HCT116 (cell line): ENCODE measurements around the gene IRX1. TPM values are rescaled to one million over a fixed set of nuclear protein-coding genes. Genes with fewer than 3 reads are reported as not detected.

Experiments
- ATAC-seq: fragments of 200-7000 bp; cut with Tn5 transposase; 2 replicates; pipeline ENCODE4 v1.9.1; 2020; ENCODE audit warnings: mild to moderate bottlenecking, moderate library complexity
- BruUV-seq: library from RNA; stranded (reverse); fragments of 400-500 nt; replicated peaks from 2 replicates; lab custom pipeline; 2021; lab: Mats Ljungman, UMichigan
- CTCF ChIA-PET: fragments of 300-600 bp; sonication (Branson Sonifier 250); formaldehyde crosslinking; loops from one replicate; lab custom pipeline; 2021; ENCODE audit warnings: antibody characterized with exemption; lab: Charles Lee
- POLR2A ChIA-PET: fragments of 300-600, 350-600 bp; sonication (Branson Sonifier 250); formaldehyde crosslinking; loops from one replicate; lab custom pipeline; 2021; ENCODE audit warnings: antibody characterized with exemption; lab: Charles Lee
- RAD21 ChIA-PET, 2 experiments: fragments of 300-600 bp; sonication (Branson Sonifier 250); formaldehyde crosslinking; loops; one replicate each; lab custom pipeline; 2023; ENCODE audit warnings: low total read pairs in 2 of 2; ENCODE audit not compliant: uncharacterized antibody in 2 of 2, unreplicated experiment in 2 of 2, low non-redundant PET in 1 of 2; lab: Charles Lee
- DNase-seq: peaks from one replicate; pipeline ENCODE4 v3.0.0-alpha.2; 2010; ENCODE audit warnings: low read depth, low spot score
- H2AFZ ChIP-seq: fragments of 200-600 bp; shearing (Covaris generic), sonication (generic); 2 replicates; pipeline ENCODE4 v1.6.1; 2017; ENCODE audit warnings: low read depth, mixed run types, mixed read lengths, antibody characterized with exemption, low read length; ENCODE audit not compliant: poor library complexity, severe bottlenecking
- H3K27ac ChIP-seq: 2 replicates; pipeline ENCODE4 v1.5.1; 2012; ENCODE audit warnings: low read depth, low read length
- H3K27me3 ChIP-seq: fragments of 200-600 bp; sonication (generic); 2 replicates; pipeline ENCODE4 v1.6.1; 2016; ENCODE audit warnings: mixed run types, low read length, mixed read lengths; ENCODE audit not compliant: insufficient read depth
- H3K36me3 ChIP-seq, 2 experiments: fragments of 200-500 bp in 1 of 2; fragments of 200-600 bp in 1 of 2; sonication (Bioruptor generic) in 1 of 2; sonication (generic) in 1 of 2; 2 replicates each; pipeline versions ENCODE4 v1.5.1 to v1.6.1; 2014 to 2016; ENCODE audit warnings: low read length in 2 of 2, inconsistent platforms in 1 of 2, mixed read lengths in 1 of 2, mixed run types in 1 of 2; ENCODE audit not compliant: insufficient read depth in 2 of 2, control insufficient read depth in 1 of 2
- H3K4me1 ChIP-seq, 2 experiments: fragments of 200-600 bp in 1 of 2; sonication (generic) in 1 of 2; 2 replicates each; pipeline versions ENCODE4 v1.5.1 to v1.6.1; 2012 to 2017; ENCODE audit warnings: low read length in 2 of 2, inconsistent platforms in 1 of 2, mild to moderate bottlenecking in 1 of 2, mixed read lengths in 1 of 2, mixed run types in 1 of 2, moderate library complexity in 1 of 2; ENCODE audit not compliant: insufficient read depth in 2 of 2, control insufficient read depth in 1 of 2
- H3K4me2 ChIP-seq: fragments of 200-600 bp; sonication (generic); 2 replicates; pipeline ENCODE4 v1.6.1; 2017; ENCODE audit warnings: mixed run types, low read length, mixed read lengths
- H3K4me3 ChIP-seq, 2 experiments: fragments of 200-600 bp in 1 of 2; sonication (generic) in 1 of 2; replicated peaks in 1 of 2; 2 replicates each; pipeline ENCODE4 v1.5.1; 2011 to 2016; ENCODE audit warnings: low read length in 2 of 2, control low read depth in 1 of 2, low read depth in 1 of 2, mild to moderate bottlenecking in 1 of 2, mixed read lengths in 1 of 2, mixed run types in 1 of 2
- H3K79me2 ChIP-seq: fragments of 200-600 bp; sonication (generic); 2 replicates; pipeline ENCODE4 v1.6.1; 2017; ENCODE audit warnings: mild to moderate bottlenecking, mixed run types, low read length, moderate library complexity, mixed read lengths; ENCODE audit not compliant: insufficient read depth
- H3K9ac ChIP-seq: fragments of 200-600 bp; sonication (generic); 2 replicates; pipeline ENCODE4 v1.6.1; 2016; ENCODE audit warnings: low read length, mixed read lengths
- H3K9me2 ChIP-seq: fragments of 200-600 bp; sonication (generic), shearing (Covaris generic); 2 replicates; pipeline ENCODE4 v1.6.1; 2017; ENCODE audit warnings: mixed run types, mild to moderate bottlenecking, moderate library complexity; ENCODE audit not compliant: insufficient read depth
- H3K9me3 ChIP-seq, 2 experiments: fragments of 200-500 bp in 1 of 2; fragments of 200-600 bp in 1 of 2; sonication (Bioruptor generic) in 1 of 2; sonication (generic) in 1 of 2; 2 replicates each; pipeline ENCODE4 v1.6.1; 2014 to 2017; ENCODE audit warnings: low read length in 2 of 2, mixed read lengths in 2 of 2, inconsistent platforms in 1 of 2, low read depth in 1 of 2, mild to moderate bottlenecking in 1 of 2, mixed run types in 1 of 2, moderate library complexity in 1 of 2; ENCODE audit not compliant: control insufficient read depth in 1 of 2, insufficient read depth in 1 of 2
- H4K20me1 ChIP-seq: fragments of 200-600 bp; sonication (generic), shearing (Covaris generic); 2 replicates; pipeline ENCODE4 v1.6.1; 2017; ENCODE audit warnings: mixed run types, mild to moderate bottlenecking, moderate library complexity; ENCODE audit not compliant: insufficient read depth
- EZH2phosphoT487 ChIP-seq: fragments of 200-600 bp; IDR thresholded peaks from 2 replicates; pipeline ENCODE4 v1.6.1; 2018; ENCODE audit warnings: antibody characterized with exemption, borderline replicate concordance
- YY1 ChIP-seq: IDR thresholded peaks from 2 replicates; pipeline ENCODE4 v1.6.1; 2011; ENCODE audit warnings: low read length, low read depth, moderate library complexity, mild to moderate bottlenecking; ENCODE audit not compliant: insufficient replicate concordance; ENCODE audit errors: extremely low read depth
- ZBTB33 ChIP-seq: IDR thresholded peaks from 2 replicates; pipeline ENCODE4 v1.6.1; 2011; ENCODE audit warnings: mild to moderate bottlenecking, low read length, moderate library complexity; ENCODE audit not compliant: insufficient replicate concordance; ENCODE audit errors: extremely low read depth
- intact Hi-C: fragments of 100-400 bp; cut with micrococcal nuclease; formaldehyde crosslinking; loops from 2 replicates; pipeline ENCODE4 v1.10.0; 2022
- total RNA-seq: library from RNA; stranded (reverse); gene quantifications from one replicate; pipeline ENCODE4 v1.2.1, GENCODE V29; 2021; ENCODE audit not compliant: unreplicated experiment
- TF ChIP-seq, protein P1 (sequence below), 3 experiments: fragments of 200-600 bp in 1 of 3; sonication (generic) in 1 of 3; IDR thresholded peaks in 2 of 3; conservative IDR thresholded peaks in 1 of 3; 2 replicates each; pipeline ENCODE4 v1.5.1; 2012 to 2017; ENCODE audit warnings: low read depth in 2 of 3, low read length in 2 of 3, antibody characterized with exemption in 1 of 3, borderline replicate concordance in 1 of 3, control low read depth in 1 of 3, mild to moderate bottlenecking in 1 of 3, mixed read lengths in 1 of 3, mixed run types in 1 of 3, moderate library complexity in 1 of 3; ENCODE audit not compliant: insufficient read depth in 1 of 3

The IRX1 gene
- total RNA-seq, 1 experiment from 2014 or later = not detected

GRCh38 chr5:3605298-3606010 is 9.8 kb downstream of the IRX1 start:
- intact Hi-C loops = no loop called here
- Histone ChIP-seq H3K4me3 (no peak overlapping the region), H3K27ac (no peak overlapping the region), H3K9ac (no peak overlapping the region), H3K9me2 (no peaks in the 10 kb centered on the region), H3K4me2 (no peak overlapping the region), H3K36me3 (no peaks in the 10 kb centered on the region), H3K79me2 (no peaks in the 10 kb centered on the region), H2AFZ (no peak overlapping the region), H3K9me3 (peaks cover 7 to 25% of the 10 kb centered on the region in 2 experiments; a peak in 2 of 4 replicates), H4K20me1 (no peaks in the 10 kb centered on the region), H3K4me1 (no peaks in the 10 kb centered on the region), H3K27me3 (no peaks in the 10 kb centered on the region)
- TF ChIP-seq ZBTB33 (no peak), EZH2phosphoT487 (no peak), YY1 (no peak)
- TF ChIP-seq, protein P1, sequence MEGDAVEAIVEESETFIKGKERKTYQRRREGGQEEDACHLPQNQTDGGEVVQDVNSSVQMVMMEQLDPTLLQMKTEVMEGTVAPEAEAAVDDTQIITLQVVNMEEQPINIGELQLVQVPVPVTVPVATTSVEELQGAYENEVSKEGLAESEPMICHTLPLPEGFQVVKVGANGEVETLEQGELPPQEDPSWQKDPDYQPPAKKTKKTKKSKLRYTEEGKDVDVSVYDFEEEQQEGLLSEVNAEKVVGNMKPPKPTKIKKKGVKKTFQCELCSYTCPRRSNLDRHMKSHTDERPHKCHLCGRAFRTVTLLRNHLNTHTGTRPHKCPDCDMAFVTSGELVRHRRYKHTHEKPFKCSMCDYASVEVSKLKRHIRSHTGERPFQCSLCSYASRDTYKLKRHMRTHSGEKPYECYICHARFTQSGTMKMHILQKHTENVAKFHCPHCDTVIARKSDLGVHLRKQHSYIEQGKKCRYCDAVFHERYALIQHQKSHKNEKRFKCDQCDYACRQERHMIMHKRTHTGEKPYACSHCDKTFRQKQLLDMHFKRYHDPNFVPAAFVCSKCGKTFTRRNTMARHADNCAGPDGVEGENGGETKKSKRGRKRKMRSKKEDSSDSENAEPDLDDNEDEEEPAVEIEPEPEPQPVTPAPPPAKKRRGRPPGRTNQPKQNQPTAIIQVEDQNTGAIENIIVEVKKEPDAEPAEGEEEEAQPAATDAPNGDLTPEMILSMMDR (IDR thresholded peaks at IDR 0.05 in 2 of 3, conservative IDR thresholded peaks at IDR 0.05 in 1 of 3; ENCODE audit: borderline replicate concordance in 1 of 3, insufficient read depth in 1 of 3, low read depth in 2 of 3, low read length in 2 of 3) = no peak
- RAD21 ChIA-PET = no interaction called here
- ATAC-seq (no peak), DNase-seq (no peak)
- POLR2A ChIA-PET = no interaction called here
- no TSS peak for BruUV-seq
- CTCF ChIA-PET = no interaction called here
